HG03342 (cell line): Measurements from ENCODE around the gene C1GALT1.
"Not testable (repeated sequence)": the region's sequence is repeated elsewhere in the genome, so short reads cannot be mapped to it uniquely, and the experiment has no call there.

Source experiments
- ATAC-seq: cut with Tn5 transposase; IDR thresholded peaks from one replicate; pipeline ENCODE4 v1.9.1; 2021; ENCODE audit warnings: mild to moderate bottlenecking, moderate library complexity; ENCODE audit not compliant: unreplicated experiment

C1GALT1 gene

GRCh38 chr7:7166318-7166717, 16.0 kb upstream of the C1GALT1 start:
- ATAC-seq = no peak

GRCh38 chr7:7169296-7169695, 13.0 kb upstream of the C1GALT1 start:
- ATAC-seq = no peak

GRCh38 chr7:7173956-7174632, 8.2 kb upstream of the C1GALT1 start:
- ATAC-seq = no peak

GRCh38 chr7:7175075-7175695, 7.2 kb upstream of the C1GALT1 start:
- ATAC-seq = no peak

- no peak for ATAC-seq
Observed at GRCh38 chr7:7176406-7177043, 5.8 kb upstream of the C1GALT1 start.

GRCh38 chr7:7177044-7177517, 5.3 kb upstream of the C1GALT1 start:
- ATAC-seq = no peak

- ATAC-seq = no peak
Observed at GRCh38 chr7:7178081-7178480, 4.3 kb upstream of the C1GALT1 start.

GRCh38 chr7:7178906-7179305, 3.4 kb upstream of the C1GALT1 start:
- no peak for ATAC-seq

- no peak for ATAC-seq
Observed at GRCh38 chr7:7180725-7181449, 1.5 kb upstream of the C1GALT1 start.

GRCh38 chr7:7181519-7182155, 707 bp upstream of the C1GALT1 start:
- ATAC-seq = peak; percentile 39

GRCh38 chr7:7183061-7183837, 905 bp downstream of the C1GALT1 start:
- peak; percentile 22 for ATAC-seq

GRCh38 chr7:7183838-7184463, 1.6 kb downstream of the C1GALT1 start:
- ATAC-seq = no peak

GRCh38 chr7:7185371-7185989, 3.1 kb downstream of the C1GALT1 start:
- ATAC-seq = no peak

- no peak for ATAC-seq
Observed at GRCh38 chr7:7188091-7188490, 5.7 kb downstream of the C1GALT1 start.

GRCh38 chr7:7188742-7189141, 6.4 kb downstream of the C1GALT1 start:
- ATAC-seq = no peak

- ATAC-seq = no peak
Observed at GRCh38 chr7:7190142-7190541, 7.8 kb downstream of the C1GALT1 start.

GRCh38 chr7:7191137-7191536, 8.8 kb downstream of the C1GALT1 start:
- ATAC-seq = no peak

- not testable (repeated sequence) for ATAC-seq
Observed at GRCh38 chr7:7192798-7193788, 10.7 kb downstream of the C1GALT1 start.
